Amniotic epithelial cell (primary cell): ENCODE data around the gene PHGDH.

ENCODE experiments used
- DNase-seq: peaks from one replicate; pipeline ENCODE4 v3.0.0-alpha.2; 2010; ENCODE audit warnings: low read depth

The PHGDH gene

DNA sequence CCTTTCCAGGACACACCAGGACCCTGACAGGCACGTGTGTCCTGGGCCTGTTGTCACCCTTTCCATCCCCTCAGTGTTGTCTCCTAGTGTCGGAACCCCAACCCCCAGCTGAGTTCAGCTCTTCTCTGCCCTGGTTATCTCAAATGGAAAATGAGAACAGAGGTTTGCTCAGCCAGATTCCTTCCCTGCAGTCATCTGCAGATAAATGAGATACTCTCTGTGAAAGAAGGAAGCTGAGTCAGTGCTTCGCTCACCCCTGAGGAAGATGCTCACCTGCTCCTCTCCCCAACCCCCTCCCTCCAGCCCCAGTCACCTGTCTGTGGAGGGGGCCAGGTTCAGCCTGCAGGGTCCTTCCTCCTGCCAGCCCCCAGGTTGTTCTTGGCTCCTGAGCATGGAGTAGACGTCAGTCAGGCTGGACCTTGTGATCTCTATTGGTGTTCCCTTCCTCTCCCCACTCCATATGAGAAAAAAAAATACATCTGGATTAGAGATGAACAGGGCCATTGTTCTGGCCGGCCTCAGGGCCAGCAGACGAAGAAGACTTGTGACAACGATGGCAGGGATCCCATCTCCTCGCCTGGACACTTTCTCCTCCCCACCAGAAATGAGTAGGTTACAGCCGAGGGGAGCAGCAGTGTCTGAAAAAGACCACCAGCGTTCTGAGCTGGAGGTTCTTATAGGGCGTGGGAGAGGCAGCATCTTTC, 20.9 kb downstream of the PHGDH start:
- DNase-seq = peak; percentile 24

- no peak for DNase-seq
Measured at GRCh38 chr1:119733754-119734153, 22.0 kb downstream of the PHGDH start.

GRCh38 chr1:119735217-119735616, 23.5 kb downstream of the PHGDH start:
- DNase-seq = no peak

DNA sequence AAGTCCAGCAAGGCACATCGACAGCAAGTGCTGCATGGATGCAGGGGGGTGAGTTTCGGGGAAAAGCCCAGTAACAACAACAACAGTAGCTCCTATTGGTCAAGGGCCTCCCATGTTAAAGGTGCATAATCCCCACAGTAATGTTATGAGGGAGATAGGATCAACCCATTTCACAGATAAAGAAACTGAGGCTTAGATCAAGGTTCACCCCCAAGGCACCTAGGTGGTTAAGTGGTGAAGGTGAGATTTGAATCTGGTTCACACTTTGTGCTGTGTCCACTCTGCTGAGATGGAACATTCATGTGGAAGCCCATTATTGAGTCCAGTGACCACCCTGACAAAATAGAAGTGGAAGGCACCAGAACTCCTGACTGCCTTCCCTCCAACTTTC, 24.9 kb downstream of the PHGDH start:
- no peak for DNase-seq

DNA sequence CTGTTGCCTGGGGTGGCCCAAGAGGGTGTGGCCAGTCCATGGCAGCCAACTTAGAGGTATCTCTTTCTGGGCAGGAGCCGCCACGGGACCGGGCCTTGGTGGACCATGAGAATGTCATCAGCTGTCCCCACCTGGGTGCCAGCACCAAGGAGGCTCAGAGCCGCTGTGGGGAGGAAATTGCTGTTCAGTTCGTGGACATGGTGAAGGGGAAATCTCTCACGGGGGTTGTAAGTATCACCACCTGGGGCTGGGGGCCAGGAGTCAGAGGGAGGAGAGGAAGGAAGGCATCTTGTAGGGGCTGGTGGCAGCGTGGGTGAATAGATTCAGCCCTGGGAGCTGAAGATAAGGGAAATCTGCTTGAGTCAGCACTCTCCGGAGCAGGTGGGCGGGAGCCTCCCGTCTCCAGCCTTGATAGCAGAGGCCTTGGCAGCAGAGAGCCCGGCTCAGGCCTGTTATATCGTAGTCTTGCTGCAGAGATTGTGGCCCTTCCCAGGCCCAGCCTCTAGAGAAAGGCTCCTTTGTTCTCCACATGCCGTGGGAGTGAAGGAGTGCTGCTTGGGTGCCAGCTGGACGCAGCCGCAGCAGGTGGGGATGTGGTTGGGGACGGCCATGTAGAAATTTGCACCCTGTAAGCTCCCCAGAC, 25.4 kb downstream of the PHGDH start:
- peak; percentile 72 for DNase-seq

DNA sequence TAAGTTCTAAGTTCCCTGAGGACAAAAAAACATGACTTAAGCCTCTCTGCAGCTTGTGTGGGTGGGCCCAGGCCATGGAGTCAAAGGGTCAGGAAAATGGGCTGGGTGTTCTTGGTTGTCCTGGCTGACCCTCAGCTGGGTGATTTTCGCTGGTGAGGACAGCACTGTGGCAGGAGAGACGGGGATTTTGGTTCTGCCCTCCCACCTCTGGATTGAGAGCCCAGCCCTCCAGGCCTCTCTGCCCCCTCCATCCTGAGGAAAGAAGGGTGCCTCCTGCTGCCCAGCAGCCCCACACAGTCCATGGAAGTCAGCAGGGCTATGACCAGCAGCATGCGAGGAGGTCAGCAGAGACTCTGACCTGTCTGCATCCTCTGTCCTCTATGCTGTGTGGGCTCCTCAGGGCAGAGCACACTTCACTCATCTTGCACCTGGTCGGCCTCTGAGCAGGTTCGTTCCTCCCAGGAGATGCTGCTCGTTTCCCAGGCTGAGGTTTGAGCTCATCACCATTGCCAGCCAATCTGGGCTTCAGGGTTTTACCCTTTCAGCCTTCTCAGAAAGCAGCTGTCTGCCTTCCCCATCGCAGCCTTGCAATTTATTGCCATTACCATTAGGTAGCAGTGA, 26.5 kb downstream of the PHGDH start:
- no peak for DNase-seq

DNA sequence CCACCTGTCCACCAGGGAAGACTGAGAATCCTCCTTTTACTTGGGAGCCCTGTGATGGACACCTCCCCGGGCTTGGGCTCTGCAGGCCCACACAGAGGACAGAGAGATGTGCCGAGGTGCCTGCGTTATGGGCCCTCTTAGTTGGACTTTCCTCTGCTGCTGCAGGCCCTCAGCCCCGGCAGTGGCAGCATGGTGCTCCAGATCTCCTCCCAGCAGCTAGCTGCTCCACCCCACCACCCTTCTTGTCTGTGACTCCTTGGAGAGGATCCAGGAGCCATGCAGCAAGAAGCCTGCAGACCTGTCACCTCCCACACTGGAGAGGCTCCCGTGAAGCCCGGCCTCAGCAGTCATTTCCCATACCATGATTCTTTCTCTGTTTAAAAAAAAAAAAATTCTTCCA, 27.4 kb downstream of the PHGDH start:
- DNase-seq = no peak

DNA sequence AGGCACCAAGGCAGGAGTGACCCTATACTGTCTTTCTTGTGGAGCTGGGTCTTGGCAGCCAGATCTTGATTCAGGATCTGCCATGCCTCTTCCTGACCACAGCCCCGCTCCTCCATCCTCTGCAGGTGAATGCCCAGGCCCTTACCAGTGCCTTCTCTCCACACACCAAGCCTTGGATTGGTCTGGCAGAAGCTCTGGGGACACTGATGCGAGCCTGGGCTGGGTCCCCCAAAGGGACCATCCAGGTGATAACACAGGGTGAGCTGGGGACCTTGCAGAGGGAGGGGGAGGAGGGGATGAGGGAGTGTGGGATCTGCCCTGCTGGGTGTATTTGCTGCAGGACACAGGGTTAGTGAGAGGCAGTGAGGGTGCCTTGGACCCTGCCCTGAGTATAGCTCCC, 28.5 kb downstream of the PHGDH start:
- no peak for DNase-seq

- no peak for DNase-seq
Measured at GRCh38 chr1:119740896-119741780, 29.4 kb downstream of the PHGDH start.

- peak; percentile 39 for DNase-seq
Measured at GRCh38 chr1:119742202-119742601, 30.5 kb downstream of the PHGDH start.

- no peak for DNase-seq
Measured at GRCh38 chr1:119742677-119743076, 30.9 kb downstream of the PHGDH start.

GRCh38 chr1:119743308-119743707, 31.6 kb downstream of the PHGDH start:
- DNase-seq = no peak

GRCh38 chr1:119743776-119744597, 32.3 kb downstream of the PHGDH start:
- peak; percentile 73 for DNase-seq

- no peak for DNase-seq
Measured at GRCh38 chr1:119744598-119744942, 32.8 kb downstream of the PHGDH start.

DNA sequence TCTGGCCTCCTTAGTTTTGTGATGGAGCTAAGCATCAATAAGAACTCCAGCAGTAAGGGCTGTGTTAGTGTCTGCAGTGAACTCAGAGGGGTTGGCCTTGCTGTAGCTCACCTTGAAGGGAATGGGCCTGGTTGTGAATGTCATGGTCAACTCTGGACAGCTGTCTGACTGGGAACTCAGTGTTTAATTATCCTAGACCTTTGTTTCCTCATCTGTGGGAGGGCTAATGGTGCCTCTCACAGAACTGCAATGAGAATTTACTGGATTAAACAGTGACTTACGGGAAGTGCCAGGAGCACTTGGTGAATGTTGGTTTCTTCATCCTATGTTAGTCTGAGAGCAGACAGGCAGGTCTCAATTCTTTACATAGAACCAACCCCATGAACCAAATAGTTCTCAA, 33.3 kb downstream of the PHGDH start:
- no peak for DNase-seq

- DNase-seq = peak; percentile 65
Measured at GRCh38 chr1:119747451-119747850, 35.7 kb downstream of the PHGDH start.

- no peak for DNase-seq
Measured at GRCh38 chr1:119748040-119748439, 36.3 kb downstream of the PHGDH start.

- no peak for DNase-seq
Measured at GRCh38 chr1:119752592-119752991, 40.9 kb downstream of the PHGDH start.

DNA sequence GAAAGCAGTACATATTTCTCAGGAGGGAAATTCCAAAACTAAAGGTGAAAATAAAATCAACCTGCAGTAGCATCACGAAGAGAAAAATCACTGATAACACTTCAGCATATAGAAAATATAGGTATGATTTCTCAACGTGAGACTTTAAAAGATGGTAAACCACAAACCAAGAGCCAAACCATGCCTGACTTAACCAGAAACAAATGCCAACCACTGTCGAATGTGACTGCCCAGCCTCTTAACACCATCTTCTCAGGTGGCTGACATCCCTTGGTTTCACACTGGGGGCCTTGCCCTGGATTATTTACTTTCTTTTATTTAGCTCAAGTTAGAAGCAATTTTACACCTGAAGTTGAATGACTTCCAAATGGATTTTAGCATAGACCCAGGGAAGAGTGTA, 46.9 kb downstream of the PHGDH start:
- DNase-seq = no peak

DNA sequence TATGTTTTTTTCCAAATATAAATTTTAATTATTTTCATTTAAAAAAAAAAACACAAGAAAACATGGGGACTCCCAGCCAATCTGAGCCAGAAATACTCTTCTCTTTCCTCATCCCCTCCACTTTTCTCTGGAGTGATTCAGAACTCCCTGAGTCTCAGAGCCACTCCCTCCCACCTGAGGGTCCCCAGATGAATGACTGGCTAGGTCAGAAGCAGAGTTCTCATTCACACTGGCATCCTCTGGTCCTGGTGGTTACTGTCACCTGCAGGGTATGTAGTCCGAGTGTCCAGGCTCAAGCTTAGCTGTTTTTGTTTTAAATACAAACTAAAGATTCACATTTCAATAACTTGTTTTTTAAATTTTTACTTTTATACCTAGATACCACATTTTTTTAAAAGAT, 50.7 kb downstream of the PHGDH start:
- DNase-seq = no peak

GRCh38 chr1:119762953-119763352, 51.2 kb downstream of the PHGDH start:
- no peak for DNase-seq

DNA sequence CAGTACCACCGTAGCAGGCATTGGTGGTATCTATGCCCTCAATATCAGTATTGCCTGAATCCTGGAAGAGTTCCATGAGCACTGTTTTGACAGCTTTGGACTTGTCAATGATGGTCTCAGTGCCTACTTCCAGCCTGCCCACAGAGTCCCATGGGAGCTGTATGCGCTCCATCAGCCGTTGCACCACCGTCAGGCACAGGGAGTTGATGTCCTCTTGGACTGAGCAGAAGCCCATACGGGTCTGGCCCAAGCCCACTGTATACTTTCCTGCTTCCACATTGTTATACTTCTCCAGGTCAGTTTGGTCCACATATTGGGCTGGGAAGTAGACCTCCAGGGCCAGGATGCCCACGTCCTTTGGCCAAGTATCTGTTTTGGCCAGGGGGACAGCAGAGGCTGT, 52.5 kb downstream of the PHGDH start:
- DNase-seq = no peak
